ENCODE data around the gene TRIM2. TPM values are rescaled to one million over a fixed set of nuclear protein-coding genes. Genes with fewer than 3 reads are reported as not detected.

Gene TRIM2
- 44.4 and 54.0 TPM in 2 replicates for total RNA-seq

DNA sequence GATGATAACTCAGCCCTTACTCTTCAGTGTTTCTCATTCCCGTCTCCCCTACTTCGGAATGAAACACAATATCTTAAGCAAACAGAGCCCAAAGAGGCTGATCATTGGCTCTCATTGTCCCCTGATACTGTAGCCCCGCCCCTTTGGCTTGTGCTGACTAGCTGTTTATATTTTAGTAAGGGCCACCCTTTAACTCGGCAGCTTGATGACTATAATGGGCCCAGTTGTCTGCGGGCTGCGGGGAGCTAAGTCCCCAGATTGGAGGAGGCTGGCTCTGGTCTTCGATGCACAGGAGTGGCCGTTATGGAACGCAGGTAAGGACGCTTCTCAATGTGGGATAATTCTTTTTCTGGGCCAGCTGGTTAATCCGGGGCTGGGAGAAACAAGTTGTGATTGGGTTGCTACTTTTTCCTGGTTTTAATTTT is at the start of gene TRIM2:
TRIM2 (plus strand) TSS at position 197 of the 425 bp plus-strand sequence; CDS start at position 285, 88 bp downstream.

GRCh38 chr4:153344131-153345011 is 140.1 kb downstream of the TRIM2 start, which contains the start of gene MND1:
TSS of gene MND1 (plus strand) at chr4:153344688. CDS start at chr4:153344738, 50 bp downstream.

Other genes starting within 250 kb of the TRIM2 start
- 1.8 and 3.0 TPM in 2 replicates for gene MND1, start 140.2 kb downstream of the TRIM2 start, total RNA-seq